HG03097 (cell line): Measurements from ENCODE around the gene STAG1.
"Not testable (repeated sequence)": the region's sequence is repeated elsewhere in the genome, so short reads cannot be mapped to it uniquely, and the experiment has no call there.

Source experiments
- ATAC-seq: cut with Tn5 transposase; IDR thresholded peaks from one replicate; pipeline ENCODE4 v1.9.1; 2021; ENCODE audit not compliant: unreplicated experiment, low FRiP score

Gene STAG1

DNA sequence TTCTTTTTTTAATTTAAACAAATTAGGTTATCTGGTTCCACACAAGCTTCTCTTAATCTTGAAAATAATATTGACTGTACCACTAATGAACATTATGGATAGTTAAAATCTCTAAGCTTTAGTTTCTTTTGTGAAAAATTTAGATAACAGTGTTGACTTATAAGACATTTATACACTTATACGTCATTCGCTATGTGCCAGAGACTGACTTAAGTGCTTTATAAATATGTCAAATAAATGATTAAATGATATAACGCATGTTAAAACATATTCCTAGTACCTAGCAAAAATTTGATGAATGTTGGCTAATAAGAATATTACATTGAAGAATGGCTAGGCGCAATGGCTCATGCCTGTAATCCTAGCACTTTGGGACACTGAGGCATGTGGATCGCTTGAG is 405.7 kb downstream of the STAG1 start:
- no peak for ATAC-seq

DNA sequence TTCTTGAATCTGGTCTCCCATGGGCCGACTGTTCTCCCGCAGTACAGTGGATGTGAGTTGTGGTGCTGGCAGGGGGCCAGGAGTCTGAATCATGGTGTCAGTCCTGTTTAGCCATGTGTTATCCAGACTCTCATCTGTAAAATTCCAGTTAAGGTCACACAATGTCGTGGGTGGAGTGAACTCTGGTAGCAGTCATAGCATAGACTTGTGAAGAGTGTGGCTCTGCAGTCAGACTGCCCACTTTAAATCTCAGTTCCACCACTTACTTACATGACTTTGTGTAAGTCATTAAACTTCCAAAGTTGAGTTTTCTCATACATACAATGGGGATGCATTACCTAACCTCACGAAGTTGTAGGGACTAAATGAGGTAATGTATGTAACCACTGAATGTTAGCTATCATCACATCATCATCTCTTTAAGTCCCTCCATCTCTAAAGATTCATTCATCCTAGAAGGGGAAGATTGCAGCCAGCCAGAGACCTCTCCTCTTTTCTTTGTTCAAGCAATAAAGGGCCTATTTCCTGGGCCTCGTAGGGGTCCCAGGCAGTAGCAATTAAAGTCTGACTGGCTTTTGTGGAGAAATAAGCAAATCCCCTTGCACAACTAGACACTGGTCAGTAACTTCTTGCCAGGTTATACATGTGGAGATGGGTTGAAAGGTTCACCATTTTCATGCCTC is 408.2 kb downstream of the STAG1 start:
- no peak for ATAC-seq

DNA sequence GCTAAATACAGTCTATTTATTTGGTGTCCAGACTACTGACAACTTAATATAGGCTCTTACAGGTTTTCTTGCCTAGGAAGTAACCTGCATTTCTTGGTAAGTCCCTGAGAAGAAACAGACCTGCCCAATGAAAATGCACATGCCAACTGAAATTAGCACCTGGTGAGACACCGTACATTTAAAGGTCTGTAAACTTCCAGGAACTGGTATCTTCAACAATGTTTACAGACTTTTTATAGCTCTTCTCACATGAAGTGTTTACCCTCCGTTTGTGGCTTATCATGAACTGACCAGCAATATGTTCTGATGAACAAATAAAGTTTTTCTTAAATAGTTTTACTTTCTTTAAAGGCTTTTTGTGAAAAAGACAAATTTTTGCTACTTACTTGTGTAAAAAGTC is 408.7 kb downstream of the STAG1 start:
- no peak for ATAC-seq

- ATAC-seq: no peak
These were observed 415.7 kb downstream of the STAG1 start for GRCh38 chr3:136336329-136337100.

DNA sequence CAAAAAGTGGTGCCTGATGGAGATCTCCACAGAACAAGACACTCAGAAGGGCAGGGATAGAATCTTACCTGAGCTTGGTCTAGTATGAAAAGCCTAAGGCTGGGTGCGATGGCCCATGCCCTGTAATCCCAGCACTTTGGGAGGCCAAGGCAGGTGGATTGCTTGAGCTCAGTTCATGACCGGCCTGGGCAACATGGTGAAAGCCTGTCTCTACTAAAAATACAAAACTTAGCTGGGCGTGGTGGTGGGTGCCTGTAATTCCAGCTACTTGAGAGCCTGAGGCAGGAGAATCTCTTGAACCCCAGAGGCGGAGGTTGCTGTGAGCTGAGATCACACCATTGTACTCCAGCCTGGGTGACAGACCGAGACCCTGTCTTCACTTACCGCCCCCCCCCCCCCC is 417.5 kb downstream of the STAG1 start:
- not testable (repeated sequence) for ATAC-seq

DNA sequence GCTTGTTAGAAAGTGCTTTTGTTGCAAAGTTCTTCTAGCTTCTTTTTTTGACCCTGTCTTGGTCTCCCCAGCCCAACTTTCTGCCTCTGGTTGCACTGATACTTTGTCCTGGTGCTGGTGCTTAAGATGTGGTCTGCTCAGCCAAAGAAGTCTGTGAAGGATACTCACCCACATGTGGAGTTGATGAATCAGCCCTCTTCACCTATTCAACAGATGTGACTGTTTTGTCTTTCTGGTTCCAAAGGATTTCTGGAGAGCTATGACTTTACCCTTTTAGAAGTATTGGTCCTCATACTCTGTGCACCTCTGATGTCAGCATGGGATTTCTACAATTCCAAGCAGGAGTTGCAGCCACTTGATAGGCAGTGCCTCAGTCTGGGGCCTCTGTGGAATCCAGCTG is 418.0 kb downstream of the STAG1 start:
- ATAC-seq: no peak

DNA sequence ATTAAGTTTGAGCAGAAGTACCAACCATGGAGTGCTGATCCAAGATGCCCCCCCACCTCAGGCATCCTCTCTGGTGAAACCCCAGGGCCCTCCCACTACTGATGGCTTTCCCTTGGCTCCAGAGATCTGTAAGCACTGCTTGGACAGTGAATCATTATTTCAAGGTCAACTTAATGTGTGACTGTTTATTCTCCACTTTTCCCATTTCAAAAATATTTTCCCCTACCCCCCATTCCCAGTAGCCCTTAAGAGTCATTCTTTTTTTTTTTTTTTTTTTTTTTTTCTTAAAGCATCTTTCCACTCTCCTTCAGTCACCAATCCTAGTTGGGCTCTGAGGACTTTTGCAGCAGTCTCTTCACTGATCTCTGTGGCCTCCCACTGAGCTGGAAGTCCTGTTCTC is 419.4 kb downstream of the STAG1 start:
- ATAC-seq: no peak

GRCh38 chr3:136332302-136332701 is 419.9 kb downstream of the STAG1 start:
- ATAC-seq: no peak

DNA sequence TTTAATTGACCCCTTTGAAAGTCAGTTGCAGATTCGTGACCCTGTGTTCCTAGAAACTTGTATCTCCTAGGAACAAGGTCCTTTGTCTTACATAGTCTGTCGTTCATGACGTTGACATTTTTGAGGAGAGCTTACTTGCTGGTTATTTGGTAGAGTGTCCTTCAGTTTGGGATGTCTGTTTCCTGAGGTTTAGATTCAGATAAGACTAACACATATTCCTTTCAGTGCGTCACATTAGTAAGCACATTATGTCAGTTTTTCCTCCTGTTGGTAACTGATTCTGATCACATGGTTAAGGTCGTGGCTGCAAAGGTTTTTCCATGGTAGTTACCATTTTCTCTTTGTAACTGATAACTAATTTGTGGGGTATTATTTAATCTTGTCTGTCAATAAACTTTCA is 421.3 kb downstream of the STAG1 start:
- ATAC-seq: no peak

GRCh38 chr3:136329593-136329992 is 422.6 kb downstream of the STAG1 start:
- no peak for ATAC-seq

GRCh38 chr3:136327671-136328070 is 424.5 kb downstream of the STAG1 start:
- ATAC-seq: no peak

GRCh38 chr3:136326316-136326715 is 425.9 kb downstream of the STAG1 start:
- no peak for ATAC-seq

DNA sequence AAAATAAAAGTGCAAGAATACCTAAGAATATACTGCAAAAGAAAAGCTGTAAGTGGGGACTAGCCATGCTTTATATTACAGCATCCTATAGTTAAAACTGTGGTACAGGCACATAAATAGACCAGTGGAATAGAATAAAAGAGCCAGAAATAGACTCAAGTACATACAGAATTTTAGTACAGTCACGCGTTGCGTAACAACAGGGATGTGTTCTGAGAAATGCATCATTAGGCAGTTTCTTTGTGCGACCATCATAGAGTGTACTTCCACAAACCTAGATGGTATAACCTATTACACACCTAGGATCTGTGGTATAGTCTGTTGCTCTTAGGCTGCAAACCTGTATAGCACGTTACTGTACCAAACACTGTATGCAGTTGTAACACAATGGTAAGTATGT is 440.2 kb downstream of the STAG1 start:
- ATAC-seq: no peak

DNA sequence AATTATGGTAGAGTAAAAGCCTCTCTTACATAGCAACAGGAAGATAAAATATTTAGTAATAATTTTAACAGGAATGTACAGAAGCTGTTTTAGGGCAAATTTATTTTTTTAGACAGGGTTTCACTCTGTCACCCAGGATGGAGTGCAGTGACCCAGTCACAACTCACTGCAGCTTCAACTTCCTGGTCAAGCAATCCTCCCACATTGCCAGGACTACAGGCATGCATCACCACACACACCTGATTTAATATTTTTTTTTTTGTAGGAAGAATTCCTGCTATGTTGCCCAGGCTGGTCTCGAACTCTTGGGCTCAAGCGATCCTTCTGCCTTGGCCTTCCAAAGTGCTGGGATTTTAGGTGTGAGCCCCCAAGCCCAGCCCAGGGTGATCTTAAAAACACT is 440.9 kb downstream of the STAG1 start:
- no peak for ATAC-seq

DNA sequence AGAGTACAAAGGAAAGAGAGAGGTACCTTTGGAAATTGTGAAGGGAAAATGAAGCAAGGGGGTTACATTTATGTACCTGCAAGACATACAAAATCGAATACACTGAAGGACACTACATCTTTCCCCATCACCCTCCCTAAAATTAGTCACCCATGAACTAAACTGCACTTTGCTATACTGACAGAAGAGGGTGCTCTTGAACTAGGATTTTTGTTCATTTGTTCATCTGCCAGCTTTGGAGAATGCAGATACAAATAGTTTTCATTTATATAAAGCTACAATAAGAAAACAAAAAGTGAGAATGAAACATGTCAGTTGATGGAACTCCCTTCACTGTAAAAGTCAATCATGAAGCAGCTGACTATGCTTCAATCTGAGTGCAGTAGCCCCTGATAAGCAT is 446.3 kb downstream of the STAG1 start:
- no peak for ATAC-seq

DNA sequence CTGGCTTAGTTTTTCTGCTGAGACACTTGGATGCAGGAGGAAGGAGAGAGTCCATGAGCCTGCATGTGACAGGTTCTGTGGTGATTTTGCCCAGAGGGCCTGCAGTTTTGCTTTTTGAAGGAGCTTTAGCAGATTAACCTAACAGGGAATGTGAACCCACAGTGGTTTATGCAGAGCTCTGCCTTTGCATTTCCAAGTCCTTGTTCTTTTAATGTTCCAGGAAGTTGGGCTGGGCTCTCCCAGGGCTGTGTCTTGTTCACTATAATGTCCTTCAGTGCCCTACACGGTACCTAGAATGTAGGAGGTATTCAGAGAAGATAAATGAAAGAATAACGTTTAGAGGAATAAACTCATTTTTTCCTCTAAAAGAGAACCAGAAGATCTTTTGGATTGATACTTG is 451.7 kb downstream of the STAG1 start:
- ATAC-seq: no peak

DNA sequence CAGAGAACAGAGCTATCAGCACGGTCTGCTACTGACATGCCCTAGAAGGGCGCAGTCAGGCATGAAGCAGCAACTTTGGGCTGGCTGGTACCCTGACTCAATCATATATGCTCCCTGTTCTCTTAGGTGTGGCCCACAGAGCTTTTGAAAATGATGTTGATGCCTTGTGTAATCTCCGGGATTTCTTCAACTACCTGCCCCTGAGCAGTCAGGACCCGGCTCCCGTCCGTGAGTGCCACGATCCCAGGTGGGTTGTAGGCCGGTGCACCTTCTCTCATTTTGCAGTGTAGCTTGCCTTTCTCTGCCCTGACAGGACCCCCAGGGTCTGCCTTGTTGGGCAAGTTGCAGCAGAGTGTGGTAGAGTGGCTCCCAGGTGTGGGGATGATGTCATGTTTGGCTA is 454.4 kb downstream of the STAG1 start:
- ATAC-seq: no peak

- no peak for ATAC-seq
These were observed 455.2 kb downstream of the STAG1 start for GRCh38 chr3:136296960-136297359.

GRCh38 chr3:136294176-136294575 is 458.0 kb downstream of the STAG1 start:
- no peak for ATAC-seq

- no peak for ATAC-seq
These were observed 458.9 kb downstream of the STAG1 start for GRCh38 chr3:136293279-136293678.

GRCh38 chr3:136292500-136292899 is 459.7 kb downstream of the STAG1 start:
- no peak for ATAC-seq

- no peak for ATAC-seq
These were observed 460.9 kb downstream of the STAG1 start for GRCh38 chr3:136291302-136291701.
